Measurements from ENCODE around the gene CD1B.
"Not testable (repeated sequence)": the region's sequence is repeated elsewhere in the genome, so short reads cannot be mapped to it uniquely, and the experiment has no call there.

The CD1B gene

DNA sequence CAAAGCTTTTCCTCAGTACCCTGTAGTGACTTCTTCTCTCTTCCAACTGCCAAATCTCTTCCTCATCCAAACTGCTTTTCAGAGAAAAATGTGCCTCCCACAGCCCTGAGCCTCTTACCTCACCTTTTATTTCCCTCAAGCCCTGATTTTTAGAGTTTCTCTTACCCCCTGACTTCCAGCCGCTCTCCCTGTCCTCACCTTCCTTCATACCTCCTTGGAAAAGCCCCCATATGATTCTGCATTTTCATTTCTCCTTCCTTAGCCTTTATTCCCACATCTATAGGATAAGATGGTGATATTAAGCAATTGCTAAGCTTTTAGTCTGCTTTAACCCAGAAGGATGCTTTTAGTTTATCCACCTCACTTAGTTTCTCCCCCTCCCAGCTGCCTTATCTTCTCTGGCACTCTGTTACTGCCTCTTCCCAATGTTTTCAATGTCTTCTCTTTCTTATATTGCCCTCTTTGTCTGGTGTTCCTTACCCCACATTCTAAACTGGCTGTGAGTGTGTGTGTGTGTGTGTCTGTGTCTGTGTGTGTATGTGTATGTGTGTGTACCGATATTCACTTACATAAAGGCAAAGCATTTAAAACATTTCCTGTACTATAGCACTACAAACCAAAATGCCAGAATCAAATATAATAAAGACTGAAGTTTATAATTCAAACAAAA lies at the start of gene CD1B:
Gene CD1B, minus strand, starts transcription at position 51 of the 670 bp plus-strand sequence. CDS start 108 bp downstream, outside the sequence.
- no peak for DNase-seq (ENCODE audit: low read depth in 2 of 3, low spot score in 2 of 3)

DNA sequence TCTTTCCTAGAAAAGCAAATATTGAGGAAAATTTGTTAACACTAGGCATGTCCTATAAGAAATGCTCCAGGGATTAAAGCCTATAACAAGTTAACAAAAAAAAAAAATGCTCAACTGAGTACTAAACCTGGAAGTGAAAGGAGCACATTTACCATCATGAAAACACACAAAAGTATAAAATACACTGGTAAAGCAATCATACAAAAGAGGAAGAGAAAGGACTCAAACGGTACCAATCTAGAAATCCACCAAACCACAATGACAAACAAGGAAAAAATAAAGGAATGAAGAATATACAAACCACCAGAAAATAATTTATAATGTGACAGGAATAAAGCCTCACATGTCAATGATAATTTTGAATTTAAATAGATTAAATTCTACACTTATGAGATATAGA lies 43.5 kb upstream of the CD1B start:
- no peak for DNase-seq (ENCODE audit: low read depth in 2 of 3, low spot score in 2 of 3)

DNA sequence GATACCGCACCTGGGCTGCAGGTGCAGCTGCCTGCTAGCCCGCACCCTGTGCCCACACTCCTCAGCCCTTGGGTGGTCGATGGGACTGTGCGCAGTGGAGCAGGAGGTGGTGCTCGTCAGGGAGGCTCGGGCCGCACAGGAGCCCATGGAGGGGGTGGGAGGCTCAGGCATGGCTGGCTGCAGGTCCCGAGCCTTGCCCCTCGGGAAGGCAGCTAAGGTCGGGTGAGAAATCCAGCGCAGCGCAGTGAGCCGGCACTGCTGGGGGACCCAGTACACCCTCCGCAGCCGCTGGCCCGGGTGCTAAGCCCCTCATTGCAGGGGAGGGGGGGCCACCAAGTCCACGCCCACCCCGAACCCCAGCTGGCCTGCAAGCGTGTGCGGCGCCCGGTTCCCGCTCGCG lies 42.8 kb upstream of the CD1B start:
- not testable (repeated sequence) for DNase-seq (ENCODE audit: low read depth in 2 of 3, low spot score in 2 of 3)

DNA sequence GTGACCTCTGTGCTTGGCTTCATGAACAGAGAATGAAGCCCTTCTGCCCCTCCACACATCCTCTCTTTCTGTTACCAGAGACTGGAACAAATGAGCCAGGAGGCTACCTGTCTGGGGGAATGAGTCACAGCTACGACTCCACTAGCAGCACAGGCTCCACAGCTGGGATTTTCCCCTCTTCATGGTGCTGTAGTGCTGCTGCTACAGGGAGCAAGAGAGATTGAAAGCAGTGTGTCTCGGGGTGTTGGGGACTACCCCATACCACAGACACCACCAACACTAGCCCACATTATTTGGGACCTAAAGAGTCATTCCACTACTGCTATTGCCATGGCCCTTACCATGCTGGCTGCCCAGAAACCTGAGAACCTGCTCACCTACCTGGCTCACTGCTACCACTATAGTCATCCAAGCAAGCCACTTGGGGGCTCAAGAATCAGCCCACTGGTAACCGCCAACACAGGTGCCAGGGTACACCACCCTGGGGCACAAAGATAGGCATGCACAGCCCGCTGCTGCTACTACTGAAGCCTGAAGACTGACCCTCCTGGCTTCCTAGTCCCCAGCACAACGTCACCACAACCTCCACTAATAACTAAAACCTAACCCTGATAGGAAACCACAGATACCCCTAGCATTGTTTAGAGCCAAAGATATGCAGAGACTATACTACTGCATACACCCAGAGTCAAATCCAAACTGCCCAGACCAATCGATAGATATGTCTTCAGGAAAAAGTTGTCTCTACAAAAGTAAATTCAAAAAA lies 40.0 kb upstream of the CD1B start:
- DNase-seq (ENCODE audit: low read depth in 2 of 3, low spot score in 2 of 3): peak in 1 of 3 experiments; percentile 22

DNA sequence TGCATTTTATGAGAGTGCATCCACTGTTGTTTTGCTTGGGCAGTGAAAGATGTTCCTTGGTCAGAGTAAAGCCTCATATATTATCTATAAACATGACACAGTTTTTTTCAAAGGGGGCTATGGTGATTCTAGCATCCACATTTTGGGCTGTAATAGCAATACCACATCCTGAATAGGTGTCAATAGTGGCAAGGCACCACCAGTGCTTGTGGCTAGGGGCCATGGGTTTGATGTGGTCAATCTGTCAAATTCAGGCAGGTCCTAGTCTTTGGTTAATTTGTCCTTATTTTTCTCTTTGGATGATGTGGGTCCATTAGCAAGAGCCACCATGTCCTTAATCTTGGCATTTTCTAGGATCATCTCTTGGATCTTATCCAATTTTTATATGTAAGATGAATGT lies 35.5 kb upstream of the CD1B start:
- DNase-seq (ENCODE audit: low read depth in 2 of 3, low spot score in 2 of 3): no peak

DNA sequence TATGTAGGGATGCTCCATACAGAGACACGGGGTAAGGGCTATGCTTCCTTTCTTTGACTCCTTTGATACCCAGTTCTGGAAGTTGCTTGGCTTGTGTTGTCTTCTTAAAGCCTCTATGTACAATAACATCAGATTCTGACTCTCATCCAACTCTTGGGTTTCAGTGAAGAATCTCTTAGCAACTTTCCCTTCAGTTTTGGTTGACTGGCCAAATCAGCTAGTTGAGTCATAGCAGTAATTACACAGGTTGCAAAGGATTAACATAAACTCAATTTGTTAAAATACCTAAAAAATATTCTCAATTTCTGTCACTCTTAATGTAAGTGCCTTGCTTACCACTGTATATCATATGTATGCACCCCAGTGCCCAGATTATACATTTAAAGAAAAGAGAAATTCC lies 31.6 kb upstream of the CD1B start:
- DNase-seq (ENCODE audit: low read depth in 2 of 3, low spot score in 2 of 3): no peak

DNA sequence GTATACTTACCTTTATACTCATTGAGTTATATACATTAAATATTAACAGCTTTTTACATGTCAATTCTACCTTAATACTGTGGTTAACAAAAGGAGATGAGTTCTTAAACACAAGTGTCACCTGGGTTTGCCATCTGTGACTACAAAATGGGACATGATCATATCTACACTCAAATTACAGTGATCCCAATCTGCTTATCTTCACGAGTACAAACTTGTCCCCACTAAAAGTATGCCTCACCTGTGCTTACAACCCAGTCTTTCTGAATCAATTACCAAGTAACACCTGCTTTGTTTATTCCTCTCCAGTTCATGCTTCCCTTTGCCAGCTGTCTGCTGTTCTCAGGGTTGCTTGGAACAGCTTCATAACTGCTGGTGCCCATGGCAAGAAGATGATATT lies 31.2 kb upstream of the CD1B start:
- DNase-seq (ENCODE audit: low read depth in 2 of 3, low spot score in 2 of 3): no peak

DNA sequence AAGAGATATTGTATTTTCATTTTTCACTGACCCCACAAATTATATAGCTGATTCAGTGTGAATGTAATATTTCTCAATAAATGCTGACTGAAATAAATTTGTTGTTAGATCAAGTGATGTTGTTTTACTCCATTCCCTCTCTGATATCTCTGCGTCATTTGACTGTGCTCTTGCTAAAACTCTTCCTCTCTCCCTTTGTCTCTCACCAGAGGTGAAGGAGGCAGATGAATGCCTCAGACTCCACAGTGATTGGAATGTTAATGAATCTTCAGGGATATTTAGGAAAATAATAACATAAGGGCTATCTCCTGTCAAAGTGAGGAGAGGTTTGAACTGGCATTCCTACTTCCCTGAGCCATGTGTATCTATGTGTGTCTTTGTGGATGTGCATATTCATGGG lies 26.1 kb upstream of the CD1B start:
- DNase-seq (ENCODE audit: low read depth in 2 of 3, low spot score in 2 of 3): no peak

DNA sequence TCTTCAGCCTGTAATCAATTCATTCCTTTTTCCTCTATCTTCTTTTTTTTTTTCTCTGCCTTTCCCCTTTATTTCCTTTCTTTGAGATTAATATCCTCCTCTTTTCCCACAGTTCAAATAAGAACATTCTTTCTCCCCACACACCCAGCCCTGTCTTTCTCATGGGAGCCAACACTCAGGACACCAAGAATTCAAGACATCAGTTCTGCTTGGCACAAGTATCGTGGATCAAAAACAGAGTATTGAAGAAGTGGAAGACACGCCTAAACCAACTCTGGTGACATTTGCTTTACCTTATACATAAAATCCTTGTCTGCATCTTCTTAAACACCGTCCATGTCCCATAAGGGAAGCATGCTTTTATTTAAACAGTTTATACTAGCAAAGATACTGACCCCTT lies 25.3 kb upstream of the CD1B start:
- no peak for DNase-seq (ENCODE audit: low read depth in 2 of 3, low spot score in 2 of 3)

DNA sequence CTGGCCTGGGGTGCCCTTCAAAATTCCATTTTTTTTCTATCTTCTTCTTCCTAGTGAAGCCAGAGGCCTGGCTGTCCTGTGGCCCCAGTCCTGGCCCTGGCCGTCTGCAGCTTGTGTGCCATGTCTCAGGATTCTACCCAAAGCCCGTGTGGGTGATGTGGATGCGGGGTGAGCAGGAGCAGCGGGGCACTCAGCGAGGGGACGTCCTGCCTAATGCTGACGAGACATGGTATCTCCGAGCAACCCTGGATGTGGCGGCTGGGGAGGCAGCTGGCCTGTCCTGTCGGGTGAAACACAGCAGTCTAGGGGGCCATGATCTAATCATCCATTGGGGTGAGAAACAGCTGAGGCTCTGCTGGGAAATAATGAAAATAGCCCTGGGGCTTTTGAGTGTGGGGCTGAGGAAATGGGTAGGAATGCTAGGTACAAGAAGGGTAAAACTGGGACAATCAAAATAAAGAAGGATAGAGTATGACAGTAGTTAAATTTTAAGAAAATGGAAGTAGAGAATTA lies 24.5 kb upstream of the CD1B start:
- DNase-seq (ENCODE audit: low read depth in 2 of 3, low spot score in 2 of 3): no peak

DNA sequence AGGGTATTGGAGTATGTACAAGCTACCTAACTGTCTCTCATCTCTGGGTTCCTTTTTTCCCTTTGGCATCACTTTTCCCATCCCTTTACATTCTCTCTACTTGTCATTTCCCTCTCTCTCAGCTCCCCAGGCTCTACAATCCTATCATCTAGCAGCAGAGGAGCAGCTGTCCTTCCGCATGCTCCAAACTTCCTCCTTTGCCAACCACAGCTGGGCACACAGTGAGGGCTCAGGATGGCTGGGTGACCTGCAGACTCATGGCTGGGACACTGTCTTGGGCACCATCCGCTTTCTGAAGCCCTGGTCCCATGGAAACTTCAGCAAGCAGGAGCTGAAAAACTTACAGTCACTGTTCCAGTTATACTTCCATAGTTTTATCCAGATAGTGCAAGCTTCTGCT lies 22.9 kb upstream of the CD1B start:
- no peak for DNase-seq (ENCODE audit: low read depth in 2 of 3, low spot score in 2 of 3)

DNA sequence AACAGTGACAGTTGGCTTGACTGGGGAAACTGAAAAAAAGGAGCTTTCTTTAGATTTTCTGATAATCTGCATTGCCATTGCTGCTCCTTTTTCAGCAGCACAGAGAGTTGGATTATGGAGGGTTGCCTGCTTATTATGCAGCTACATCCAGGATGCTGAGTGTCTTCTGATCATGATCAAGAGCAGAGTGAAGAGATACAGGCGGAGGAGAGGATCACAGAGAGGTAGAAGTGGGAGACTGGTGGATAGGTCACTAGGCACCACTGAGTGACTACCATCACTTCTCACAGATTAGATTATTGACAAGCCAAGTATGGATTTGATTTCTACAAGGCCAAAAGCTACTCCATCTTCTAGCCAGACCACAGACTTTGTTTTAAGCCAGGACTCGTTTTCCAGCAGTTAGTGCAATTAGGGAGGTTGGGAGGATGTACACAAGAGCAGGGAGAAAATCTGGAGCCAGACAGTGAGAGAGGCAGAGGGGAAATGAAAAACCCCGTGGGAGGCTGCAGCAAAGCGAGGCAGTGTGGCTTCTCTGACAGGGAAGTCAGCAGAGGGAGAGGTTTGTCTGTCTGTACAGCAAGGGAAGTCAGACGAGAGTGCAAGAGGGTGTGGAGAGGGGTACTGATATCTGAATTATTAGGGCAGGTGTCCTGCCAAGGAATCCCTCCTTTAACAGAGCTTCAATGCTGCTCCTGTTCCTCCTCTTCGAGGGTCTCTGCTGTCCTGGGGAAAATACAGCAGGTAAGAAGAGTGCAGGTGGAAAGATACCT lies 22.2 kb upstream of the CD1B start, which contains the start of gene CD1E:
Gene CD1E, plus strand, starts transcription at position 592 of the 773 bp plus-strand sequence. Its CDS starts 95 bp downstream, at position 687.
- DNase-seq (ENCODE audit: low read depth in 2 of 3, low spot score in 2 of 3): no peak

DNA sequence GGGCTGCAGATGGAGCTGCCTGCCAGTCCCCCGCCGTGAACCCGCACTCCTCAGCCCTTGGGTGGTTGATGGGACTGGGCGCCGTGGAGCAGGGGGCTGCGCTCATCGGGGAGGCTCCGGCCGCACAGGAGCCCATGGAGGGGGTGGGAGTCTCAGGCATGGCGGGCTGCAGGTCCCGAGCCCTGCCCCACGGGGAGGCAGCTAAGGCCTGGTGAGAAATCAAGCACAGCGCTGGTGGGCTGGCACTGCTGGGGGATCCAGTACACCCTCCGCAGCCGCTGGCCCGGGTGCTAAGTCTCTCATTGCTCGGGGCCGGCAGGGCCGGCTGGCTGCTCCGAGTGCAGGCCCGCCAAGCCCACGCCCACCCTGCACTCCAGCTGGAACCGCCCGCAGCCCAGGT lies 17.6 kb upstream of the CD1B start:
- DNase-seq (ENCODE audit: low read depth in 2 of 3, low spot score in 2 of 3): not testable (repeated sequence)

DNA sequence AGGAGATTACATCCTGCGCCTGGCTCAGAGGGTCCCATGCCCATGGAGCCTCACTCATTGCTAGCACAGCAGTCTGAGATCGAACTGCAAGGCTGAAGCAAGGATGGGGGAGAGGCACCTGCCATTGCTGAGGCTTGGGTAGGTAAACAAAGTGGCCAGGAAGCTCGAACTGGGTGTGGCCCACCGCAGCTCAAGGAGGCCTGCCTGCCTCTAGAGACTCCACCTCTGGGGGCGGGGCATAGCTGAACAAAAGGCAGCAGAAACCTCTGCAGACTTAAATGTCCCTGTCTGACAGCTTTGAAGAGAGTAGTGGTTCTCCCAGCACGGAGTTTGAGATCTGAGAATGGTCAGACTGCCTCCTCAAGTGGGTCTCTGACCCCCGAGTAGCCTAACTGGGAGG lies 5.1 kb upstream of the CD1B start:
- not testable (repeated sequence) for DNase-seq (ENCODE audit: low read depth in 2 of 3, low spot score in 2 of 3)

DNA sequence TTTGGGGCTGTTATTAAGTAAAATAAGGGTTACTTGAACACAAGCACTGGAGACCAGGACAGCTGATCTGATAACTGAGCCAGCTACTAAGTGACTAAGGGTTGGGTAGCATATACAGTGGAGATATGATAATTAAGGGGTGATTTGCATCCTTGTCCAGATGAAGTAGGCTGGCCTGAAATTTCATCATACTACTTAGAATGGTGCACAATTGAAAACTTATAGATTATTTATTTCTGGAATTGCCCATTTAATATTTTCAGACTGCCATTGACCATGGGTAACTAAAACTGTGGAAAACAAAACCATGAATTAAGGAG lies 3.8 kb upstream of the CD1B start:
- no peak for DNase-seq (ENCODE audit: low read depth in 2 of 3, low spot score in 2 of 3)

DNA sequence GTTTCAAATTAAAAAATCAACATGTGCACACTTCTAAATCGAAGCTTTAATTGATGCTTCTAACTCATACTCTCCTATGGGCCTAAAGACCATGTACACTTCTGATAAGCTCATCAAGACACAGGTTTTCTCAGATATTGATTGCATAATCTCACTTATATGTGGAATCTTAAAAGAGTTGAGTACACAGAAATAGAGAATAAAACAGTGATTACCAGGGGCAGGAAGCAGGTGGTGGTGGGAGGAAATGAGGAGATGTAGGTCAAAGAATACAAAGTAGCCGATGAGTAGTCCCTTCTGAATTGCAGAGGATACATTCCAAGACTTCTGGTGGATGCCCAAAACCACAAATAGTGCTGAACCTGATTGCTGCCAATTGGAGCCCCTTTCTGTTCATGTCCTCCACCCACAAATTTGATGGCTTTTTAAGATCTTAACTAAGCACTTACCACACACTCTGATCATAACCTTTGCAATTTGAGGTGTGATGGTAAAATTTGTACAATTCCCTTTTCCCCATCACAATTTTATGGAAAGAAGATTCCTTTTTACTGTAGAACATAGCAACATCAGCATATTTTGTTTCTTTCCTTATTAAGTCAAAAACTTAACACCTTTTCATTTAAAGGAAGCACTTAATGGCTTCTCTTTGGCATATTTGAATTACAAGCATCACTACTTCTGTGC lies 3.3 kb upstream of the CD1B start:
- no peak for DNase-seq (ENCODE audit: low read depth in 2 of 3, low spot score in 2 of 3)

DNA sequence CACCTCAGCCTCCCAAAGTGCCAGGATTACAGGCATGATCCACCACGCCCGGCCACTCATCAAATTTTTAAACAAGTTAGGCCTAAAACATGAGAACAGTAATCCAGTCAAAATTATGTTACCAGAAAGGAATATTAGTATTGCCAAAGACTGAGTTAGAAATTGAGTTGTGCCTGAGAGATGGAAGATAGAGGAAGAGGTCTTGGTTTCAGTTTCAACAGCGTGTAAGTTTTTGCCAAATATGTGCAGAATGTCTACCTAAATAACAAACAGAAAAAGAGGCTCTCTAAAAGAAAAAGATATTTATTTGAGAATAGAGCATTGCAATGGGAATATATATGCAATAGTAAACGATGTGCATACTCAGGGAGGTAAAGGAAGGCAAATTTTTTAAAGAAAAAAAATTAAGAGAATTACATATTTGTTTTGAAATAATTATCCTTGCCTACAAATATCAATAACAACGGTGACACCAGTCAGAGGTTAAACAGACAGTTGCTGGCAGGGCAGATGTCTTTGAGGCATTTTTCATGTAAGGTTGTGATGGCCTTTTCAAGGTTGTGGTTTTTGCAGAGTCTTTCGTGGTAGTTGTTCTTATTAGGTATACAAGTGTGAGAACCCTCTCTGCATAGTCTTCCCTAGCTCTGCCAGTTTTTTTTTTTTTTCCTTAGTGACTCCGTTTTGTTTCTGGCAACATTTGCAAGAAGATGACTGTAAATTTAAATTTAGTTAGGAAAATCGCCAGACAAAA lies 2.2 kb upstream of the CD1B start:
- DNase-seq (ENCODE audit: low read depth in 2 of 3, low spot score in 2 of 3): no peak

DNA sequence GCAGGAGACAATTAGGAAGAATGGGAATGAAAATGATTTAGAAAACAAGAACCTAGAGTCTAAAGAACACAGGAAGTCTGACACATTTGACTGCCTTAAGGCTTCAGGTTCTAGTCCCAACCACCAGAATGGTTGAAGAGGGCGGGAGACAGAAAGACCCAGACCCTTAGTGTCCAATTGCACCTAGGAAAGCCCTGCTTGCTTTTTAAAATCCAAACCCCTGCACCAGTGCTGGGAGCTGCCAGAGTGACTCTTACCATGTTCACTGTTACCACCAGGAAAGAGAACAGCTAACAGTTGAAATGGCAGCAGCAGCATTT lies 265 bp downstream of the CD1B start:
- DNase-seq (ENCODE audit: low read depth in 2 of 3, low spot score in 2 of 3): no peak

DNA sequence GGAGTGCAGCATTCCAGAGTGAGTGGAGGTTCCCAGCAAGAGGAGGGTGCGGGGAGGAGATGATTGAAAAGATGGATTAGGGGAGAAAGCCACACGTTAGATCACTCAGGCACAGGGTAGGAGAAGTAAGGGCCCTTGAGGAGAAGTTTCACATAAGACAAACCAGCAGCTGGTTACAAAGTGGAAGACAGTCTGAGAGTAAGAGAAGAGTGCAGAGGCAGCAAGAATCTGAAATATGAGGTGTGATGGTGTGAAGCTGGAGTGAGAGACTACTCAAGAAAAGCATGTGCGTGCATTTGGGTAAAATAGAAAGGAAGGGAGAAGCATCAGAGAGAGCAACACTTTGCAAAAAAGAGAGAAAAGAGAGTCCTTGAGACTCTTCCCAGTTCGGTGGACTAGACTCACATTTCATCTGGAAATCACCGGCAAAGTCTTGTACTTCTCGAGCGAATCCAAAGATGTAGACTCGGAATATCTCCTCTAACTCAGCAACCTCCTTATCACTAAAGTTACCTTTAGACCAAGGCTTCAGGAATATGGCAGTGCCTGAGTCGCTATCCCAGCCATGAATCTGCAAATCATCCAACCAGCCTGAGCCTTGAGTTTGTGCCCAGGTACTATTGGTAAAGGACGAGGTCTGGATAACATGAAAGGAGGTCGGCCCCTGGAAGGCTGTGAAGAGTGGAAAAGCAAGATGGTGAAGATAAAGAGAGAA lies 783 bp downstream of the CD1B start:
- DNase-seq (ENCODE audit: low read depth in 2 of 3, low spot score in 2 of 3): no peak

DNA sequence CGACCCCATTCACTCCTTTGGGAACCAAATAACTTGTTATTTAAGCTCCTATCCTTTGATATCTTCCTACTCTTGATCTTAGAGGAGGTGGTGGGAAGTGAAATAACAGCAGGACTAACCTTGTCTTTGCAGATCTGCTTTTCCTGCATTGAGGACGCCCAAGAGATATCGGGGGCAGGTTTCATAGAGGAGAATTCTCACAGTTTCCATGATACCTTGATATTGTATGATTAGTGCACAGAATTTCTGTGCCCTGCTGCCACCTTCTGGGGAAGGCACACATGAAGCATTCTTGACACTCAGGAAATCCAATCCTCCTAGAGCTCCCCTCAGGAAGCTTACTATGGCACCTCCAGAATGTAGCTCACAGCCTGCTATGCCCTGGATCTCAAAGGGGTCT lies 1.6 kb downstream of the CD1B start:
- DNase-seq (ENCODE audit: low read depth in 2 of 3, low spot score in 2 of 3): no peak

All from activated CD8-positive, alpha-beta memory T cell treated with anti-CD3 and anti-CD28 coated beads for 48 hours (primary cell).